HepG2 (cell line): ENCODE results near the gene PBX4. TPM values are rescaled to one million over a fixed set of nuclear protein-coding genes. Genes with fewer than 3 reads are reported as not detected.

Experiments
- AGO1 ChIP-seq: fragments of 200-400 bp; formaldehyde crosslinking; IDR thresholded peaks from 2 replicates; pipeline ENCODE4 v1.6.1; 2017; ENCODE audit warnings: mild to moderate bottlenecking, low read depth, low read length, moderate library complexity; ENCODE audit not compliant: poor library complexity, severe bottlenecking
- ARID5B ChIP-seq: IDR thresholded peaks from 2 replicates; pipeline ENCODE4 v1.4.0; 2020; ENCODE audit warnings: mild to moderate bottlenecking, missing genetic modification reagents
- ETV6 ChIP-seq: sonication (generic); formaldehyde crosslinking; conservative IDR thresholded peaks from 2 replicates; pipeline ENCODE4 v1.4.0; 2020; ENCODE audit warnings: missing genetic modification reagents
- IKZF4 ChIP-seq: sonication (generic); formaldehyde crosslinking; IDR thresholded peaks from 2 replicates; pipeline ENCODE4 v1.5.1; 2020; ENCODE audit warnings: borderline replicate concordance, mild to moderate bottlenecking, low read depth, missing genetic modification reagents; ENCODE audit errors: not compliant biosample characterization
- IKZF5 ChIP-seq: IDR thresholded peaks from 2 replicates; pipeline ENCODE4 v1.6.1; 2018; ENCODE audit warnings: missing genetic modification reagents, mild to moderate bottlenecking, missing compliant biosample characterization
- JARID2 ChIP-seq: sonication (generic); formaldehyde crosslinking; IDR thresholded peaks from 2 replicates; pipeline ENCODE4 v1.8.1; 2023; ENCODE audit warnings: missing genetic modification reagents, inconsistent platforms; ENCODE audit not compliant: insufficient replicate concordance
- KLF6 ChIP-seq: IDR thresholded peaks from 2 replicates; pipeline ENCODE4 v1.8.0; 2016; ENCODE audit warnings: missing biosample characterization, missing genetic modification reagents
- MEIS2 ChIP-seq: sonication (generic); formaldehyde crosslinking; IDR thresholded peaks from 2 replicates; pipeline ENCODE4 v1.9.0; 2021; ENCODE audit warnings: mild to moderate bottlenecking, missing genetic modification reagents
- MLX ChIP-seq: IDR thresholded peaks from 2 replicates; pipeline ENCODE4 v1.6.1; 2016
- MTA1 ChIP-seq: sonication (generic); formaldehyde crosslinking; IDR thresholded peaks from 2 replicates; pipeline ENCODE4 v1.4.0; 2020; ENCODE audit warnings: missing genetic modification reagents, mild to moderate bottlenecking, borderline replicate concordance
- NCOA1 ChIP-seq: sonication (generic); formaldehyde crosslinking; IDR thresholded peaks from 2 replicates; pipeline ENCODE4 v1.9.0; 2021; ENCODE audit warnings: missing genetic modification reagents
- NR2F1 ChIP-seq, 2 experiments: fragments of 450-650 bp in 1 of 2; formaldehyde crosslinking in 1 of 2; IDR thresholded peaks; 2 replicates each; pipeline versions ENCODE4 v1.5.0 to v1.6.1; 2016 to 2020; ENCODE audit warnings: mild to moderate bottlenecking in 1 of 2, missing compliant biosample characterization in 1 of 2, missing genetic modification reagents in 1 of 2, moderate library complexity in 1 of 2
- PHB2 ChIP-seq: fragments of 450-650 bp; IDR thresholded peaks from 2 replicates; pipeline ENCODE4 v1.6.1; 2018; ENCODE audit not compliant: partially characterized antibody
- POLR2G ChIP-seq: fragments of 200-400 bp; formaldehyde crosslinking; IDR thresholded peaks from 2 replicates; pipeline ENCODE4 v1.6.1; 2018; ENCODE audit warnings: mild to moderate bottlenecking, low read depth, low read length, moderate library complexity
- RBFOX2 ChIP-seq: fragments of 200-400 bp; formaldehyde crosslinking; IDR thresholded peaks from 2 replicates; pipeline ENCODE4 v1.6.1; 2017; ENCODE audit warnings: low read depth, mild to moderate bottlenecking, low read length
- RBM39 ChIP-seq: fragments of 200-400 bp; formaldehyde crosslinking; IDR thresholded peaks from one replicate; pipeline ENCODE4 v1.6.1; 2018; ENCODE audit warnings: antibody characterized with exemption, mild to moderate bottlenecking, low read depth, low read length; ENCODE audit not compliant: poor library complexity, severe bottlenecking
- SMYD3 ChIP-seq: sonication (generic); formaldehyde crosslinking; IDR thresholded peaks from 2 replicates; pipeline ENCODE4 v1.8.1; 2023; ENCODE audit warnings: mild to moderate bottlenecking, missing genetic modification reagents
- SNRNP70 ChIP-seq: fragments of 200-400 bp; formaldehyde crosslinking; IDR thresholded peaks from 2 replicates; pipeline ENCODE4 v1.6.1; 2017; ENCODE audit warnings: mild to moderate bottlenecking, low read depth, low read length, moderate library complexity
- SRY ChIP-seq: sonication (generic); formaldehyde crosslinking; IDR thresholded peaks from 2 replicates; pipeline ENCODE4 v1.8.0; 2022; ENCODE audit warnings: mild to moderate bottlenecking, missing genetic modification reagents
- ZBTB7B ChIP-seq: sonication (generic); formaldehyde crosslinking; IDR thresholded peaks from 2 replicates; pipeline ENCODE4 v1.4.0; 2020; ENCODE audit warnings: missing genetic modification reagents
- ZNF432 ChIP-seq: sonication (generic); formaldehyde crosslinking; IDR thresholded peaks from 2 replicates; pipeline ENCODE4 v1.5.0; 2020; ENCODE audit warnings: missing genetic modification reagents, mild to moderate bottlenecking, borderline replicate concordance
- ZNF576 ChIP-seq: sonication (generic); formaldehyde crosslinking; IDR thresholded peaks from 2 replicates; pipeline ENCODE4 v1.4.0; 2020; ENCODE audit warnings: mild to moderate bottlenecking, missing genetic modification reagents
- ZNF614 ChIP-seq: IDR thresholded peaks from 2 replicates; pipeline ENCODE4 v1.6.1; 2018; ENCODE audit warnings: missing biosample characterization, missing genetic modification reagents, inconsistent platforms, borderline replicate concordance
- ZNF709 ChIP-seq: sonication (generic); formaldehyde crosslinking; IDR thresholded peaks from 2 replicates; pipeline ENCODE4 v1.5.0; 2020; ENCODE audit warnings: mild to moderate bottlenecking, missing genetic modification reagents
- polyA plus RNA-seq, 8 experiments: library from polyadenylated mRNA; depleted of rRNA in 3 of 8; stranded (reverse) in 7 of 8; unstranded in 1 of 8; fragments of >200 nt; fragmentation: Illumina TruSeq in 4 of 8; extraction: Trizol in 4 of 8; gene quantifications; 2 replicates each; pipeline versions ENCODE4 v1.2.1 to v1.2.3, GENCODE V29; 2011 to 2016; ENCODE audit warnings: low read depth in 4 of 8, missing spikeins in 1 of 8, mixed read lengths in 1 of 8; ENCODE audit not compliant: insufficient read depth in 1 of 8
- total RNA-seq, 5 experiments: library from RNA; depleted of rRNA; stranded (reverse); fragments of >200 nt; fragmentation: Illumina TruSeq; extraction: Trizol; gene quantifications; 2 replicates each; pipeline ENCODE4 v1.2.3, GENCODE V29; 2016; ENCODE audit warnings: low read depth in 1 of 5

PBX4 gene
- total and polyA plus RNA-seq, 2 of the 13 experiments (the other 11 are each of a cell fraction or from before 2014, with no cell fraction given): not detected

- TF ChIP-seq SNRNP70 (no peak), NCOA1 (CRISPR knock-in tag) (no peak), ZNF614 (CRISPR knock-in tag) (no peak), IKZF5 (CRISPR knock-in tag) (0 out of 2 replicates have a peak, but pooled peaks have one; percentile 36), RBM39 (peak; percentile 36), KLF6 (CRISPR knock-in tag) (peak; percentile 70), ETV6 (CRISPR knock-in tag) (peak; percentile 72), ZNF709 (CRISPR knock-in tag) (no peak), POLR2G (peak; percentile 87), ZNF432 (CRISPR knock-in tag) (no peak), MEIS2 (CRISPR knock-in tag) (peak; percentile 48), IKZF4 (CRISPR knock-in tag) (no peak), NR2F1 (CRISPR knock-in tag; IDR thresholded peaks at IDR 0.05) (no peak), PHB2 (no peak), SRY (peak; percentile 89), MLX (CRISPR knock-in tag) (no peak), JARID2 (CRISPR knock-in tag) (no peak), RBFOX2 (peak; percentile 94), ZNF576 (CRISPR knock-in tag) (no peak), AGO1 (no peak), ZBTB7B (CRISPR knock-in tag) (no peak; the same call in 1 of the 2 replicates), MTA1 (CRISPR knock-in tag) (no peak), ARID5B (CRISPR knock-in tag) (no peak; the same call in 1 of the 2 replicates), SMYD3 (CRISPR knock-in tag) (no peak)
Measured at GRCh38 chr19:19663256-19664120, 45.0 kb upstream of the PBX4 start, which contains the start of gene ATP13A1 (continued).
